ENCODE data around the gene BROX. TPM values are rescaled to one million over a fixed set of nuclear protein-coding genes. Genes with fewer than 3 reads are reported as not detected.

BROX gene
- total and polyA plus RNA-seq, 10 of the 15 experiments (the other 5 are each of a cell fraction or from before 2014, with no cell fraction given): 5.8 to 42.0 (median 16.8) TPM

DNA sequence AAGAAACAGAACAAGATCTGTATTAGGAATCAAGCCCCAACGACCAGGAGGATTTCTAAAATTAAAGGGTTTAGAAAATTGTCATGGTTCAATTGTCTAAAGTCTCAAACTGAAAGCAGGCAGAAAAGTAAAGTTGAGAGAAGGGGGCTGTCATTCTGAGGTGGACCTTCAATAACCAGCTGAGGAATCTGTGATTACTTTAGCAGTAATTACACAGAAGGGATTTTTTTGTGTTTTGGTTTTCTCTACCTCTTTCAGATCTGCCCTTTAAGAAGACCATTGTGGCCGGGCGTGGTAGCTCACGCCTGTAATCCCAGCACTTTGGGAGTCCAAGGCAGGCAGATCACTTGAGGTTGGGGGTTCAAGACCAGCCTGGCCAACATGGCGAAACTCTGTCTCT is 17.4 kb upstream of the BROX start:
- Histone ChIP-seq H3K9me3 (replicated peaks; ENCODE audit: control insufficient read depth, insufficient read depth, low read length) (no peaks in the 10 kb centered on the region), H3K27ac (ENCODE audit: control insufficient read depth, insufficient read depth) (no peak overlapping the region), H3K9ac (ENCODE audit: control insufficient read depth, insufficient read depth, low read length) (no peak overlapping the region), H2AFZ (ENCODE audit: control insufficient read depth, low read depth, low read length) (no peak overlapping the region), H3K36me3 (ENCODE audit: control insufficient read depth in 2 of 2, insufficient read depth in 2 of 2, low read length in 1 of 2) (no peaks in the 10 kb centered on the region; a peak in 1 of 4 replicates), H3K4me1 (ENCODE audit: control insufficient read depth, insufficient read depth, low read length) (no peaks in the 10 kb centered on the region), H3K4me3 (no peak overlapping the region), H4K20me1 (ENCODE audit: control insufficient read depth, insufficient read depth) (no peaks in the 10 kb centered on the region), H3K79me2 (ENCODE audit: control insufficient read depth, insufficient read depth, low read length) (no peaks in the 10 kb centered on the region), H3K4me2 (ENCODE audit: control insufficient read depth, insufficient read depth) (no peak overlapping the region), H3K27me3 (replicated peaks in 1 of 2; ENCODE audit: control insufficient read depth in 2 of 2, insufficient read depth in 2 of 2, low read length in 1 of 2) (no peaks in the 10 kb centered on the region)
- intact Hi-C loops (cut with micrococcal nuclease; ENCODE audit: unreplicated experiment): no loop called here
- ChIA-PET CTCF (interaction anchor here (0.9 kb wide), 1 partner anchor 8 kb away, joined by 3 read pairs; no protein-coding TSS in a partner anchor), SMC1A (ENCODE audit: uncharacterized antibody, unreplicated experiment) (interaction anchor here (0.9 to 1.1 kb wide), 2 partner anchors 18 to 40 kb away, joined by 3 read pairs; no protein-coding TSS in a partner anchor), RAD21 (ENCODE audit: unreplicated experiment) (no interaction called here), POLR2A (no interaction called here)
- no peak for DNase-seq (ENCODE audit: low read depth, low spot score)
- BruUV-seq (replicated peaks): no TSS peak
- ATAC-seq: no peak
- TF ChIP-seq, protein P1, sequence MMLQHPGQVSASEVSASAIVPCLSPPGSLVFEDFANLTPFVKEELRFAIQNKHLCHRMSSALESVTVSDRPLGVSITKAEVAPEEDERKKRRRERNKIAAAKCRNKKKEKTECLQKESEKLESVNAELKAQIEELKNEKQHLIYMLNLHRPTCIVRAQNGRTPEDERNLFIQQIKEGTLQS (IDR thresholded peaks at IDR 0.05; ENCODE audit: borderline replicate concordance, extremely low read depth, low read depth, low read length): no peak
- TF ChIP-seq ZZZ3 (IDR thresholded peaks at IDR 0.05; ENCODE audit: control insufficient read depth, insufficient read length, low read depth): no peak
- no peak for TF ChIP-seq CBFB (IDR thresholded peaks at IDR 0.05; ENCODE audit: low read depth)
- 0 out of 2 replicates have a peak, but pooled peaks have one; percentile 19 for TF ChIP-seq RUNX3 (IDR thresholded peaks at IDR 0.05; ENCODE audit: low read length)
- 29% methylated on average over 5 of the region's 5 CpGs for WGBS (ENCODE audit: insufficient coverage, insufficient replicate concordance, low lambda C conversion rate, missing lambda C conversion rate)
- no peak for FAIRE-seq
- in situ Hi-C loops (cut with MboI): no loop called here

DNA sequence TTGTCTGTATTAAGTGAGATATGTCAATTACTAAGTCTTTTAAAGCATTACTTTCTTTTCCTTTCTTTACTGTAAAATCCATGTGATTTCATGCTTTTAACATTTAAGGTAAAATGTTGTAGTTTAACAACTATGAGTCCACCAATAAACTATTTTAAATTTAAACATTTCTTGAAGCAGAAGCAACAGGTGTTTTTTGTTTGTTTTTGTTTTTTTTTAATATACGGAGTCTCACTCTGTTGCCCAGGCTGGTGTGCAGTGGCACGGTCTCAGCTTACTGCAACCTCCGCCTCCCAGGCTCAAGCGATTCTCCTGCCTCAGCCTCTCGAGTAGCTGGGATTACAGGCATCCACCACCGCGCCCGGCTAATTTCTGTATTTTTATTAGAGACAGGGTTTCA is 15.6 kb upstream of the BROX start:
- TF ChIP-seq, protein P2, sequence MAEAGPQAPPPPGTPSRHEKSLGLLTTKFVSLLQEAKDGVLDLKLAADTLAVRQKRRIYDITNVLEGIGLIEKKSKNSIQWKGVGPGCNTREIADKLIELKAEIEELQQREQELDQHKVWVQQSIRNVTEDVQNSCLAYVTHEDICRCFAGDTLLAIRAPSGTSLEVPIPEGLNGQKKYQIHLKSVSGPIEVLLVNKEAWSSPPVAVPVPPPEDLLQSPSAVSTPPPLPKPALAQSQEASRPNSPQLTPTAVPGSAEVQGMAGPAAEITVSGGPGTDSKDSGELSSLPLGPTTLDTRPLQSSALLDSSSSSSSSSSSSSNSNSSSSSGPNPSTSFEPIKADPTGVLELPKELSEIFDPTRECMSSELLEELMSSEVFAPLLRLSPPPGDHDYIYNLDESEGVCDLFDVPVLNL (IDR thresholded peaks at IDR 0.05; ENCODE audit: low read depth, low read length): no peak
- TF ChIP-seq ETV6 (conservative IDR thresholded peaks at IDR 0.05 in 1 of 2, IDR thresholded peaks at IDR 0.05 in 1 of 2; ENCODE audit: borderline replicate concordance in 1 of 2, low read depth in 1 of 2): no peak
- no peak for TF ChIP-seq NFXL1 (IDR thresholded peaks at IDR 0.05; ENCODE audit: borderline replicate concordance)
- ChIA-PET POLR2A (no interaction called here), CTCF (interaction anchor here (0.7 kb wide), 1 partner anchor 1890 kb away, joined by 3 read pairs; no protein-coding TSS in a partner anchor), SMC1A (ENCODE audit: uncharacterized antibody, unreplicated experiment) (no interaction called here), RAD21 (ENCODE audit: unreplicated experiment) (no interaction called here)
- intact Hi-C loops (cut with micrococcal nuclease; ENCODE audit: unreplicated experiment): loop anchor here (2.0 kb wide), 1 partner anchor 18 kb away; no protein-coding TSS in a partner anchor
- H3K79me2 ChIP-seq (ENCODE audit: control insufficient read depth, insufficient read depth, low read length): no peaks in the 10 kb centered on the region
- no peaks in the 10 kb centered on the region for H3K27me3 ChIP-seq (replicated peaks in 1 of 2; ENCODE audit: control insufficient read depth in 2 of 2, insufficient read depth in 2 of 2, low read length in 1 of 2)
- no peaks in the 10 kb centered on the region for H3K9me3 ChIP-seq (replicated peaks; ENCODE audit: control insufficient read depth, insufficient read depth, low read length)
- ATAC-seq: no peak
- BruUV-seq (replicated peaks): no TSS peak
- no peak overlapping the region for H3K4me3 ChIP-seq
- FAIRE-seq: no peak
- 97% methylated on average over 8 of the region's 8 CpGs for WGBS (ENCODE audit: insufficient coverage, insufficient replicate concordance, low lambda C conversion rate, missing lambda C conversion rate)
- peaks cover 0 to 4% of the 10 kb centered on the region in 2 experiments; a peak in 1 of 4 replicates for H3K36me3 ChIP-seq (ENCODE audit: control insufficient read depth in 2 of 2, insufficient read depth in 2 of 2, low read length in 1 of 2)
- H4K20me1 ChIP-seq (ENCODE audit: control insufficient read depth, insufficient read depth): no peaks in the 10 kb centered on the region
- no peak for DNase-seq (ENCODE audit: low read depth, low spot score)
- H3K4me1 ChIP-seq (ENCODE audit: control insufficient read depth, insufficient read depth, low read length): no peaks in the 10 kb centered on the region
- in situ Hi-C loops (cut with MboI): no loop called here
- H3K27ac ChIP-seq (ENCODE audit: control insufficient read depth, insufficient read depth): no peak overlapping the region
- H3K4me2 ChIP-seq (ENCODE audit: control insufficient read depth, insufficient read depth): no peak overlapping the region
- no peak overlapping the region for H2AFZ ChIP-seq (ENCODE audit: control insufficient read depth, low read depth, low read length)
- H3K9ac ChIP-seq (ENCODE audit: control insufficient read depth, insufficient read depth, low read length): no peak overlapping the region
